ENCODE measurements around the gene ZNF341.
A peak's percentile ranks its signal among the peaks of the same experiment; 100 is the strongest.

ZNF341 gene

DNA sequence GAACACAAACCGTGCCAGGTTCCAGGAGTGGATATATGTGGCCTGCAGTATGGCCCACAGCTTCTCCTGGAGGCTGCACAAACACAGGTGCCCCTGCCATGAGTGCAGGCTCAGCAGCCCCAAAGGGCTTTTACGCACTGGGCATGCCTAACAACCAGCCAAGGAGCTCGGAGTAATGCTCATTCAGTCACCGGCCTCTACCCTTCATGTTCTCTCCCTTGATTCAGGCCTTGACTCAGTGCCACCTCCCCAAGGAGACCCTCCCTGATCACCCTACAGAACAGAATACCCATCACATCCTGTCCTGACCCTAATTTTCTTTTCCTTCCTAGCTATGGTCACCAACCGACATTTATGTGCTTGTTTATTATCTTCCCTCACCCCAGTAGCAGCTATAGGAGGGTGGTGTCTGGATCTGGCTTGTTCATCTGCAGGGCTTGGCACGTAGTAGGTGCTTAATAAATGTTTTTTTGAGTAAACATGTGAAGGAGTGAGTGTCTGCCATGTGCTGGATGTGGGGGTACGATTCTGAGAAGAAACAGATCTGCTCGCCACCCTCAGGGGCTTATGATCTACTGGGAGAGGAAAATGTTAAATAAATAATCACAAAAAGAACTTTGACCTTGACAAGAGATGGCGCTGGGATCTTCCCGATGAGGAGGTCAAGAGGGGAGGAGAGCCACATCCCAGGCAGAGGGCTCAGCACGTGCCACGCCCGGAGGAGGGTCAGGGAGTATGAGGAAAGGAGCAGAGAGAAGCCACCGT is 20.9 kb upstream of the ZNF341 start:
- TF ChIP-seq, protein P1, sequence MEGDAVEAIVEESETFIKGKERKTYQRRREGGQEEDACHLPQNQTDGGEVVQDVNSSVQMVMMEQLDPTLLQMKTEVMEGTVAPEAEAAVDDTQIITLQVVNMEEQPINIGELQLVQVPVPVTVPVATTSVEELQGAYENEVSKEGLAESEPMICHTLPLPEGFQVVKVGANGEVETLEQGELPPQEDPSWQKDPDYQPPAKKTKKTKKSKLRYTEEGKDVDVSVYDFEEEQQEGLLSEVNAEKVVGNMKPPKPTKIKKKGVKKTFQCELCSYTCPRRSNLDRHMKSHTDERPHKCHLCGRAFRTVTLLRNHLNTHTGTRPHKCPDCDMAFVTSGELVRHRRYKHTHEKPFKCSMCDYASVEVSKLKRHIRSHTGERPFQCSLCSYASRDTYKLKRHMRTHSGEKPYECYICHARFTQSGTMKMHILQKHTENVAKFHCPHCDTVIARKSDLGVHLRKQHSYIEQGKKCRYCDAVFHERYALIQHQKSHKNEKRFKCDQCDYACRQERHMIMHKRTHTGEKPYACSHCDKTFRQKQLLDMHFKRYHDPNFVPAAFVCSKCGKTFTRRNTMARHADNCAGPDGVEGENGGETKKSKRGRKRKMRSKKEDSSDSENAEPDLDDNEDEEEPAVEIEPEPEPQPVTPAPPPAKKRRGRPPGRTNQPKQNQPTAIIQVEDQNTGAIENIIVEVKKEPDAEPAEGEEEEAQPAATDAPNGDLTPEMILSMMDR (IDR thresholded peaks at IDR 0.05; ENCODE audit: borderline replicate concordance, control extremely low read depth, extremely low read depth, insufficient read depth, missing control alignments): no peak
- no peak for DNase-seq (ENCODE audit: low spot score)
- in situ Hi-C loops (cut with MboI; ENCODE audit: low sequenced_read_pairs, unreplicated experiment): no loop called here

- TF ChIP-seq, protein P1 (IDR thresholded peaks at IDR 0.05; ENCODE audit: borderline replicate concordance, control extremely low read depth, extremely low read depth, insufficient read depth, missing control alignments): no peak
- no peak for DNase-seq (ENCODE audit: low spot score)
- in situ Hi-C loops (cut with MboI; ENCODE audit: low sequenced_read_pairs, unreplicated experiment): no loop called here
These were observed 20.4 kb upstream of the ZNF341 start for GRCh38 chr20:33711446-33711738.

DNA sequence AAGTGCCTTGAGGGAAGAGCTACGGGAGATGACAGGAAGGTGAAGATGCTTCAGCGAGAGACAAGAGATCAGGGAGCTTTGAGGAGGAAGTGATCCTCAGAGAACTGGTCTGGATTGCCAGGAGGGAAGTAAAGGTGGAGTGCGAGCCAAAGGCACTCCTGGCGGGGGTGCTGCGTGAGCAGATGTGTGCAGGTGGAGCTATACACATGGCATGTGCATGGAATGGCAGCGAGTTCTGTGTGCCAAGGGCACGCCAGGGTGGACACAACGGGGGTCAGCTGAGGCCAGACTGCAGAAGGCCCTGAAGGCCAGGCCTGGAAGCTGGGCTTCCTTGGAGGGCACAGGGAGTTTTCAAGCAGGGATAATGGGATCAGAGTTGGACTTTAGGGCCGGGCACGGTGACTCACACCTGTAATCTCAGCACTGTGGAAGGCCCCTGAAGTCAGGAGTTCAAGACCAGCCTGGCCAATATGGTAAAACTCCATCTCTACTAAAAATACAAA is 17.9 kb upstream of the ZNF341 start:
- in situ Hi-C loops (cut with MboI; ENCODE audit: low sequenced_read_pairs, unreplicated experiment): no loop called here
- DNase-seq (ENCODE audit: low spot score): no peak
- TF ChIP-seq, protein P1 (IDR thresholded peaks at IDR 0.05; ENCODE audit: borderline replicate concordance, control extremely low read depth, extremely low read depth, insufficient read depth, missing control alignments): no peak

- no peak for DNase-seq (ENCODE audit: low spot score)
- TF ChIP-seq, protein P1 (IDR thresholded peaks at IDR 0.05; ENCODE audit: borderline replicate concordance, control extremely low read depth, extremely low read depth, insufficient read depth, missing control alignments): no peak
- in situ Hi-C loops (cut with MboI; ENCODE audit: low sequenced_read_pairs, unreplicated experiment): no loop called here
These were observed 15.3 kb upstream of the ZNF341 start for GRCh38 chr20:33716498-33716897.

DNA sequence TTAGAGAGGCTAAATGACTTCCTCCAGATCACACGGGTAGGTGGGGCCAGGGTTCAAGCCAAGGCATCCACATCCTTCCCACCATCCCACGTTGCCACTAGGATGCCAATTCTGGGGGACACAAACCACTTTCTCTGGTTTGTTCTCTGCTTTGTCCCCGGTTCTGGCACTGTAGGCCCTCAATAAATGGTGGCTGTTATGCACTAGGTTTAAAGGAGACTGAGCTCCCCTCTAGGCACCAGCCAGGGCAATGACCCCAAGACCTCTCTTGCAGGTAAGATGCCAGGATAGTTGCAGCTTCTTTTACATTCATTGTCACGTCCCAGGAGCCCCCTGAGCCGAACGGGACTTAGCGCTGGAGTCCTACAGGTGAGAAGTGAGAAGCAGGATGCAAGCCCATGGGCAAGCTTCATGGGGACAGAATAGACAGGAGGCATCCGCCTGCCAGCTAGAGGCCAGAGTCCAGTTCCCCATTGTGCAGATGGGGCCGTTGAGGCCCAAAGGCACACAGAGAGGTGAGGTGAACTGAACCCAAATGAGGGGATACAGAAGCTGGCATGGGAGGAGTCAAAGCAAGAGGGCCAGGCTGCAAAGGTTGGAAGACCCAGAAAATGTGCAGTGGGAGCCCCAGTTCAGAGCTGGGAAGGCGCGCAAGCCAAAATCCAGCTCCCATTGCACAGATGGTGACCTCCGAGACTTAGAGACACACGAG is 12.4 kb upstream of the ZNF341 start:
- TF ChIP-seq, protein P1 (IDR thresholded peaks at IDR 0.05; ENCODE audit: borderline replicate concordance, control extremely low read depth, extremely low read depth, insufficient read depth, missing control alignments): no peak
- in situ Hi-C loops (cut with MboI; ENCODE audit: low sequenced_read_pairs, unreplicated experiment): no loop called here
- no peak for DNase-seq (ENCODE audit: low spot score)

- TF ChIP-seq, protein P1 (IDR thresholded peaks at IDR 0.05; ENCODE audit: borderline replicate concordance, control extremely low read depth, extremely low read depth, insufficient read depth, missing control alignments): no peak
- in situ Hi-C loops (cut with MboI; ENCODE audit: low sequenced_read_pairs, unreplicated experiment): no loop called here
- DNase-seq (ENCODE audit: low spot score): peak; percentile 99
These were observed 11.6 kb upstream of the ZNF341 start, which contains the start of gene PXMP4 for GRCh38 chr20:33719989-33720709. Gene PXMP4, minus strand, starts transcription at chr20:33720310. Its CDS starts 103 bp downstream, at chr20:33720207.
